HepG2 (cell line): ENCODE measurements around the gene CNR2. TPM values are rescaled to one million over a fixed set of nuclear protein-coding genes. Genes with fewer than 3 reads are reported as not detected.

Experiments
- ATAC-seq: fragments of 200-7000 bp; cut with Tn5 transposase; 3 replicates; pipeline ENCODE4 v1.9.1; 2020; ENCODE audit warnings: mild to moderate bottlenecking, moderate library complexity
- BruUV-seq: library from RNA; stranded (reverse); fragments of 400-500 nt; replicated peaks from 2 replicates; lab custom pipeline; 2021; lab: Mats Ljungman, UMichigan
- CTCF ChIA-PET: fragments of 300-600 bp; formaldehyde crosslinking; extraction: SDS; loops from one replicate; lab custom pipeline; 2021; ENCODE audit warnings: low total read pairs, inconsistent platforms, low intra/inter-chr PET ratio; lab: Yijun Ruan, JAX
- POLR2A ChIA-PET: fragments of 350-600 bp; sonication (Branson Sonifier 250); formaldehyde crosslinking; loops from one replicate; lab custom pipeline; 2020; ENCODE audit warnings: antibody characterized with exemption, inconsistent platforms; lab: Yijun Ruan, JAX
- DNase-seq: peaks from one replicate; pipeline ENCODE4 v3.0.0-alpha.2; 2015; ENCODE audit warnings: low spot score
- FAIRE-seq: peaks from 3 replicates; lab custom pipeline; 2011; peaks lifted over from hg19 to GRCh38; lab: Jason Lieb, UNC
- H2AFZ ChIP-seq: one replicate; pipeline ENCODE4 v1.6.1; 2011; ENCODE audit warnings: low read length, inconsistent platforms
- H3K27ac ChIP-seq: fragments of 300-600 bp; 3 replicates; pipeline ENCODE4 v1.8.0; 2011; ENCODE audit warnings: mixed run types, mild to moderate bottlenecking, mixed read lengths, low read length, inconsistent platforms; ENCODE audit not compliant: insufficient read depth; ENCODE audit errors: extremely low read length
- H3K27me3 ChIP-seq, 2 experiments: fragments of 200-600 bp in 1 of 2; 2 replicates in 1 of 2; 3 replicates in 1 of 2; pipeline versions ENCODE4 v1.6.0 to v1.8.0; 2011; ENCODE audit warnings: low read length in 2 of 2, mild to moderate bottlenecking in 2 of 2, moderate library complexity in 2 of 2, inconsistent platforms in 1 of 2; ENCODE audit not compliant: insufficient read depth in 2 of 2, control insufficient read depth in 1 of 2
- H3K36me3 ChIP-seq, 2 experiments: fragments of 200-600 bp in 1 of 2; replicated peaks in 1 of 2; 2 replicates in 1 of 2; 3 replicates in 1 of 2; pipeline versions ENCODE4 v1.5.1 to v1.8.0; 2011; ENCODE audit warnings: low read length in 2 of 2, inconsistent platforms in 1 of 2; ENCODE audit not compliant: insufficient read depth in 2 of 2, control insufficient read depth in 1 of 2
- H3K4me1 ChIP-seq: 2 replicates; pipeline ENCODE4 v1.5.1; 2012; ENCODE audit warnings: low read length, inconsistent platforms; ENCODE audit not compliant: insufficient read depth
- H3K4me2 ChIP-seq: 2 replicates; pipeline ENCODE4 v1.6.0; 2011; ENCODE audit warnings: low read depth, low read length, inconsistent platforms
- H3K4me3 ChIP-seq, 3 experiments: fragments of 200-600 bp in 1 of 3; sonication (generic), shearing (Covaris generic) in 1 of 3; replicated peaks in 1 of 3; 2 replicates each; pipeline ENCODE4 v1.5.1; 2011 to 2016; ENCODE audit warnings: low read length in 3 of 3, inconsistent platforms in 2 of 3, low read depth in 2 of 3, mild to moderate bottlenecking in 2 of 3, control low read depth in 1 of 3, mixed read lengths in 1 of 3; ENCODE audit not compliant: insufficient read depth in 1 of 3
- H3K79me2 ChIP-seq: one replicate; pipeline ENCODE4 v1.6.1; 2011; ENCODE audit warnings: low read length, inconsistent platforms; ENCODE audit not compliant: insufficient read depth
- H3K9ac ChIP-seq: 2 replicates; pipeline ENCODE4 v1.6.0; 2011; ENCODE audit warnings: mild to moderate bottlenecking, low read depth, low read length, inconsistent platforms; ENCODE audit not compliant: insufficient read depth
- H3K9me3 ChIP-seq: 2 replicates; pipeline ENCODE4 v1.5.1; 2012; ENCODE audit warnings: mild to moderate bottlenecking, low read length
- H4K20me1 ChIP-seq: 2 replicates; pipeline ENCODE4 v1.6.0; 2011; ENCODE audit warnings: inconsistent platforms, mild to moderate bottlenecking, low read length, moderate library complexity; ENCODE audit not compliant: insufficient read depth
- CENPT ChIP-seq: sonication (generic); formaldehyde crosslinking; IDR thresholded peaks from 2 replicates; pipeline ENCODE4 v1.8.0; 2022; ENCODE audit warnings: low read depth, mild to moderate bottlenecking, moderate library complexity, missing genetic modification reagents
- E2F5 ChIP-seq: sonication (generic); formaldehyde crosslinking; conservative IDR thresholded peaks from 2 replicates; pipeline ENCODE4 v1.4.0; 2020; ENCODE audit warnings: missing genetic modification reagents
- GATAD2A ChIP-seq: IDR thresholded peaks from 2 replicates; pipeline ENCODE4 v1.6.1; 2016
- HNF4G ChIP-seq, 2 experiments: sonication (generic) in 1 of 2; formaldehyde crosslinking in 1 of 2; IDR thresholded peaks; 2 replicates each; pipeline versions ENCODE4 v1.4.0 to v1.6.1; 2011 to 2020; ENCODE audit warnings: borderline replicate concordance in 2 of 2, low read depth in 2 of 2, mild to moderate bottlenecking in 2 of 2, low read length in 1 of 2, missing genetic modification reagents in 1 of 2, moderate library complexity in 1 of 2
- HNRNPH1 ChIP-seq: fragments of 200-400 bp; formaldehyde crosslinking; optimal IDR thresholded peaks from 2 replicates; pipeline ENCODE3; 2017; ENCODE audit warnings: mild to moderate bottlenecking, low read depth, low read length
- ISX ChIP-seq: sonication (generic); formaldehyde crosslinking; conservative IDR thresholded peaks from 2 replicates; pipeline ENCODE4 v1.5.0; 2020; ENCODE audit warnings: missing genetic modification reagents
- KDM1A ChIP-seq: IDR thresholded peaks from 2 replicates; pipeline ENCODE4 v1.6.1; 2016; ENCODE audit warnings: missing compliant biosample characterization
- KDM3A ChIP-seq: IDR thresholded peaks from 2 replicates; pipeline ENCODE4 v1.6.1; 2018; ENCODE audit warnings: low read depth, missing compliant biosample characterization
- NFIB ChIP-seq: sonication (generic); formaldehyde crosslinking; IDR thresholded peaks from 2 replicates; pipeline ENCODE4 v1.9.0; 2021; ENCODE audit warnings: missing genetic modification reagents, mild to moderate bottlenecking, borderline replicate concordance
- PHF8 ChIP-seq: sonication (generic); formaldehyde crosslinking; IDR thresholded peaks from 2 replicates; pipeline ENCODE4 v1.5.0; 2020; ENCODE audit warnings: missing genetic modification reagents
- ZNF362 ChIP-seq: sonication (generic); formaldehyde crosslinking; IDR thresholded peaks from 2 replicates; pipeline ENCODE4 v1.4.0; 2020; ENCODE audit warnings: missing genetic modification reagents, mild to moderate bottlenecking, borderline replicate concordance
- ZNF547 ChIP-seq: sonication (generic); formaldehyde crosslinking; IDR thresholded peaks from 2 replicates; pipeline ENCODE4 v1.5.1; 2020; ENCODE audit warnings: mild to moderate bottlenecking, missing genetic modification reagents
- WGBS: methylation state at CpG from one replicate; pipeline ENCODE4 v1.1.6; 2017; ENCODE audit warnings: low lambda C conversion rate; 5-methylcytosine and 5-hydroxymethylcytosine counted together
- in situ Hi-C: cut with HindIII; loops from 2 replicates; pipeline ENCODE4 v1.10.0; 2017; ENCODE audit warnings: low pct_unique_long_range_greater_than_20kb; ENCODE audit not compliant: extremely low pct_ligation_motif_present
- intact Hi-C: fragments of 100-400 bp; cut with micrococcal nuclease; formaldehyde crosslinking; loops from one replicate; pipeline ENCODE4 v1.10.0; 2022; ENCODE audit not compliant: unreplicated experiment
- polyA plus RNA-seq, 8 experiments: library from polyadenylated mRNA; depleted of rRNA in 3 of 8; stranded (reverse) in 7 of 8; unstranded in 1 of 8; fragments of >200 nt; fragmentation: Illumina TruSeq in 4 of 8; extraction: Trizol in 4 of 8; gene quantifications; 2 replicates each; pipeline versions ENCODE4 v1.2.1 to v1.2.3, GENCODE V29; 2011 to 2016; ENCODE audit warnings: low read depth in 4 of 8, missing spikeins in 1 of 8, mixed read lengths in 1 of 8; ENCODE audit not compliant: insufficient read depth in 1 of 8
- total RNA-seq, 5 experiments: library from RNA; depleted of rRNA; stranded (reverse); fragments of >200 nt; fragmentation: Illumina TruSeq; extraction: Trizol; gene quantifications; 2 replicates each; pipeline ENCODE4 v1.2.3, GENCODE V29; 2016; ENCODE audit warnings: low read depth in 1 of 5
- TF ChIP-seq, protein P1 (sequence below): sonication (generic); formaldehyde crosslinking; IDR thresholded peaks from 2 replicates; pipeline ENCODE4 v1.4.0; 2020; ENCODE audit warnings: mild to moderate bottlenecking, missing genetic modification reagents
- TF ChIP-seq, protein P2 (sequence below): sonication (generic); formaldehyde crosslinking; IDR thresholded peaks from 2 replicates; pipeline ENCODE4 v1.4.0; 2020; ENCODE audit warnings: missing genetic modification reagents
- TF ChIP-seq, protein P3 (sequence below): sonication (generic); formaldehyde crosslinking; IDR thresholded peaks from 2 replicates; pipeline ENCODE4 v1.5.0; 2020; ENCODE audit warnings: missing genetic modification reagents

CNR2 gene
- total and polyA plus RNA-seq, 2 of the 13 experiments (the other 11 are each of a cell fraction or from before 2014, with no cell fraction given): not detected

DNA sequence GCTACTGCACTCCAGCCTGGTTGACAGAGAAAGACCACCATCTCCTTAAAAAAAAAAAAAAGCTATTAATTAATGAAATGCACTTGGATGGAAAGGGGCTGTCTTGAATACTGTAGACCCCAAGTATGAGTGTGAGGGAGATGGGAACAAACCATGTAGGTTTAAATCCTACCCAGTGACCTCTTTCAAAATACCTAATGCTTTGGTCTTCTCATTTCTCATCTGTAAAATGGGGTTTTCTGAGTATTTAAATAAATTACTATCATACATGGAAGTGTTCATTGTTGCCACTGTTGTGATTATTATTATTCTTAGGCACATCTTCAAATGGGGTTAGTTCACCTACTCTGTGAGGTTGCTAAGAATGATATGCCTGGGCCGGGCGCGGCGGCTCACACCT is 27.9 kb downstream of the CNR2 start:
- TF ChIP-seq ZNF362 (CRISPR knock-in tag) (no peak), ZNF547 (CRISPR knock-in tag) (no peak), NFIB (CRISPR knock-in tag) (no peak), KDM3A (CRISPR knock-in tag) (no peak), HNF4G (IDR thresholded peaks at IDR 0.05; ENCODE audit: borderline replicate concordance, low read depth, low read length) (no peak), HNF4G (CRISPR knock-in tag; IDR thresholded peaks at IDR 0.05; ENCODE audit: borderline replicate concordance, low read depth) (no peak), GATAD2A (no peak), PHF8 (no peak), E2F5 (CRISPR knock-in tag) (no peak), ISX (CRISPR knock-in tag) (no peak), HNRNPH1 (no peak), CENPT (CRISPR knock-in tag) (no peak), KDM1A (CRISPR knock-in tag) (no peak)
- TF ChIP-seq, protein P1, sequence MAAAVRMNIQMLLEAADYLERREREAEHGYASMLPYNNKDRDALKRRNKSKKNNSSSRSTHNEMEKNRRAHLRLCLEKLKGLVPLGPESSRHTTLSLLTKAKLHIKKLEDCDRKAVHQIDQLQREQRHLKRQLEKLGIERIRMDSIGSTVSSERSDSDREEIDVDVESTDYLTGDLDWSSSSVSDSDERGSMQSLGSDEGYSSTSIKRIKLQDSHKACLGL (CRISPR knock-in tag): no peak
- TF ChIP-seq, protein P2, sequence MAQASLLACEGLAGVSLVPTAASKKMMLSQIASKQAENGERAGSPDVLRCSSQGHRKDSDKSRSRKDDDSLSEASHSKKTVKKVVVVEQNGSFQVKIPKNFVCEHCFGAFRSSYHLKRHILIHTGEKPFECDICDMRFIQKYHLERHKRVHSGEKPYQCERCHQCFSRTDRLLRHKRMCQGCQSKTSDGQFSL (CRISPR knock-in tag): no peak
- TF ChIP-seq, protein P3, sequence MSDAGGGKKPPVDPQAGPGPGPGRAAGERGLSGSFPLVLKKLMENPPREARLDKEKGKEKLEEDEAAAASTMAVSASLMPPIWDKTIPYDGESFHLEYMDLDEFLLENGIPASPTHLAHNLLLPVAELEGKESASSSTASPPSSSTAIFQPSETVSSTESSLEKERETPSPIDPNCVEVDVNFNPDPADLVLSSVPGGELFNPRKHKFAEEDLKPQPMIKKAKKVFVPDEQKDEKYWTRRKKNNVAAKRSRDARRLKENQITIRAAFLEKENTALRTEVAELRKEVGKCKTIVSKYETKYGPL (CRISPR knock-in tag): no peak
- intact Hi-C loops: no loop called here
- H3K4me2 ChIP-seq: no peak overlapping the region

More for the DNA sequence above, 27.9 kb downstream of the CNR2 start:
- no peak overlapping the region for H3K4me3 ChIP-seq
- H3K79me2 ChIP-seq: no peaks in the 10 kb centered on the region
- no CpG with 5 or more reads among the region's 4 CpGs for WGBS
- H3K36me3 ChIP-seq: no peaks in the 10 kb centered on the region
- ATAC-seq (no peak), DNase-seq (no peak), FAIRE-seq (no peak)
- no peak overlapping the region for H3K9ac ChIP-seq
- H3K4me1 ChIP-seq: no peaks in the 10 kb centered on the region
- H3K27me3 ChIP-seq: peaks cover 3 to 11% of the 10 kb centered on the region in 2 experiments; a peak in 3 of 5 replicates
- no peak overlapping the region for H2AFZ ChIP-seq
- no TSS peak for BruUV-seq
- CTCF ChIA-PET: no interaction called here
- no peak overlapping the region for H3K27ac ChIP-seq
- in situ Hi-C loops: no loop called here
- POLR2A ChIA-PET: no interaction called here
- no peaks in the 10 kb centered on the region for H4K20me1 ChIP-seq
- H3K9me3 ChIP-seq: no peaks in the 10 kb centered on the region
